Left ventricle myocardium inferior (tissue), 1 donor: ENCODE data around the gene PALLD. TPM values are rescaled to one million over a fixed set of nuclear protein-coding genes. Genes with fewer than 3 reads are reported as not detected.

ENCODE experiments used
- DNase-seq: peaks from one replicate; pipeline ENCODE4 v3.0.0-alpha.2; 2020
- H3K27ac ChIP-seq: fragments of 200-600 bp; replicated peaks from 2 replicates; pipeline ENCODE4 v1.8.0; 2021
- H3K27me3 ChIP-seq: fragments of 200-600 bp; 2 replicates; pipeline ENCODE4 v1.8.0; 2021; ENCODE audit warnings: low read depth
- H3K36me3 ChIP-seq: fragments of 200-600 bp; 2 replicates; pipeline ENCODE4 v1.8.0; 2021
- H3K4me1 ChIP-seq: fragments of 200-600 bp; 2 replicates; pipeline ENCODE4 v1.8.0; 2021
- H3K4me3 ChIP-seq: fragments of 200-600 bp; 2 replicates; pipeline ENCODE4 v1.8.0; 2021; ENCODE audit warnings: mild to moderate bottlenecking, moderate library complexity
- H3K9me3 ChIP-seq: fragments of 200-600 bp; replicated peaks from 2 replicates; pipeline ENCODE4 v1.8.0; 2021
- intact Hi-C: fragments of 100-400 bp; cut with micrococcal nuclease; formaldehyde crosslinking; loops from one replicate; pipeline ENCODE4 v1.11.0; 2022
- total RNA-seq: library from RNA; stranded (reverse); fragmentation: NEBNext Ultra II Directional; extraction: Animal tissue kit (Norgen Biotek cat#: 25700); gene quantifications from one replicate; pipeline ENCODE4 v1.2.1, GENCODE V29; 2021
- TF ChIP-seq, protein P1 (sequence below): fragments of 200-600 bp; IDR thresholded peaks from 2 replicates; pipeline ENCODE4 v1.8.0; 2021; ENCODE audit warnings: antibody characterized with exemption, mild to moderate bottlenecking, borderline replicate concordance
- donor health status: DM: no; HTN: yes; CAD: no; lungs with severe emphysema.

Gene PALLD
- total RNA-seq, 1 donor from 2014 or later: 871 TPM

DNA sequence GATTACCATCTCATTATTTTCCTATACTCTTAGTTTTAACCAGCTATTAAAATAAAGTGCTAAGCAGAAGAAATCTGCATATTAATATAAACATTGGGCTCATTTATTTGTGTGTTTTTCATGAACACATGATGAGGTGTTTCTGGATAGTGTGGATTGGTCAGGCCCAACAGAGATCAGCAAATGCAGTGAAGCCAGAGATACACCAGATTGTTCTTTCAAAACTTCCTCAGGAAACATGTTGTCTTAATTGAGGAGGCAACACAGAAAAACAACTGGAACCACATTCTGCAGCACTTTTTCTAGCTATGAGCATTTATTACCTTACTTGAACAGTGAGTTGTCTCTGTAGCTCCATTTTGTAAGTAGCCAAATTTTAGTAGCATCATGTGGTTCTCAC is 69.9 kb downstream of the PALLD start:
- H3K27me3 ChIP-seq: no peaks in the 10 kb centered on the region
- intact Hi-C loops: no loop called here

DNA sequence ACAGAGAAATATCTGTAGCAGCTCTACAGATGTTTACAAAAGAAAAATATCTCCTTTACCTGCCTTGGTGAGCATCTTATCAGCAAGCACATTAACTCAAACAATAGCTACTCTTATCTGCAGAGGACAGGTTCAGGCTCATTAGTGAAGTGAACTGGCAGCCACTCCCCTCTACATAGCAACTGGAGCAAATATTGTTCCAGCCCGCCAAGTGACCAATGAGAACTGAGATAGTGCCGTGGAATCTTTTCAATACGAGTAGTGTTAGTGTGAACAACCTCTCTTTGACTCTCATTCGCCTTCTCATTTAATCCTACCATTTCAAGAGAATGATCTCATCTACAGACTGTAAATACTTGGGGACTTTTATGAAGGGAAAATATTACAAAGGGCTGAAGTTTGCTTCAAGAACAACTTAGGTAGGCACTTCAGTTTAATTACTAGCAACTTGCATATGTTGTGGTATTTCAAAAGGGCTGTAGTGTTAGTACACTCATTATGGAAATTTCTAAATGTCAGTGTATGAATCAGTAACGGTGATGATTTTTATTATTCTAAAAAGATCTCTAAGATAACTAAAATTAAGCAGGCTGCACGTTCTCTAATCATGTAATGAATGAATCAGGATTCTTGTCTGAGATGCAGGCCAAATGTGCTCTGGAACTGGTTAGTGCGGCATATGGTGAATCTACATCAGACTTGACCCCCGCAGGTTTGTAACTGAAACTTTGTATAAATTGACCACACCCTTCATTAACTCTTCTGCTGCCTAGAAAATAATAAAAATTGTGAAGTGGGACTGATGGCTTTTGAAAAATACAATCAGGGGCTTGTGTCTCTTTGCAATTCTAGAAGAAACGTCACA is 72.4 kb downstream of the PALLD start:
- peak overlapping the region; percentile 59 for H3K27ac ChIP-seq
- peak overlapping the region; percentile 7 for H3K4me3 ChIP-seq
- no peak for DNase-seq
- no peaks in the 10 kb centered on the region for H3K27me3 ChIP-seq
- intact Hi-C loops: no loop called here
- H3K9me3 ChIP-seq: no peaks in the 10 kb centered on the region
- TF ChIP-seq, protein P1, sequence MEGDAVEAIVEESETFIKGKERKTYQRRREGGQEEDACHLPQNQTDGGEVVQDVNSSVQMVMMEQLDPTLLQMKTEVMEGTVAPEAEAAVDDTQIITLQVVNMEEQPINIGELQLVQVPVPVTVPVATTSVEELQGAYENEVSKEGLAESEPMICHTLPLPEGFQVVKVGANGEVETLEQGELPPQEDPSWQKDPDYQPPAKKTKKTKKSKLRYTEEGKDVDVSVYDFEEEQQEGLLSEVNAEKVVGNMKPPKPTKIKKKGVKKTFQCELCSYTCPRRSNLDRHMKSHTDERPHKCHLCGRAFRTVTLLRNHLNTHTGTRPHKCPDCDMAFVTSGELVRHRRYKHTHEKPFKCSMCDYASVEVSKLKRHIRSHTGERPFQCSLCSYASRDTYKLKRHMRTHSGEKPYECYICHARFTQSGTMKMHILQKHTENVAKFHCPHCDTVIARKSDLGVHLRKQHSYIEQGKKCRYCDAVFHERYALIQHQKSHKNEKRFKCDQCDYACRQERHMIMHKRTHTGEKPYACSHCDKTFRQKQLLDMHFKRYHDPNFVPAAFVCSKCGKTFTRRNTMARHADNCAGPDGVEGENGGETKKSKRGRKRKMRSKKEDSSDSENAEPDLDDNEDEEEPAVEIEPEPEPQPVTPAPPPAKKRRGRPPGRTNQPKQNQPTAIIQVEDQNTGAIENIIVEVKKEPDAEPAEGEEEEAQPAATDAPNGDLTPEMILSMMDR: no peak
- no peaks in the 10 kb centered on the region for H3K36me3 ChIP-seq
- H3K4me1 ChIP-seq: peaks cover 58% of the 10 kb centered on the region

More for the DNA sequence above, 69.9 kb downstream of the PALLD start:
- Histone ChIP-seq H3K9me3 (no peaks in the 10 kb centered on the region), H3K4me3 (no peak overlapping the region), H3K36me3 (no peaks in the 10 kb centered on the region), H3K27ac (no peak overlapping the region), H3K4me1 (peaks cover 71% of the 10 kb centered on the region)
- no peak for DNase-seq
- TF ChIP-seq, protein P1: no peak

DNA sequence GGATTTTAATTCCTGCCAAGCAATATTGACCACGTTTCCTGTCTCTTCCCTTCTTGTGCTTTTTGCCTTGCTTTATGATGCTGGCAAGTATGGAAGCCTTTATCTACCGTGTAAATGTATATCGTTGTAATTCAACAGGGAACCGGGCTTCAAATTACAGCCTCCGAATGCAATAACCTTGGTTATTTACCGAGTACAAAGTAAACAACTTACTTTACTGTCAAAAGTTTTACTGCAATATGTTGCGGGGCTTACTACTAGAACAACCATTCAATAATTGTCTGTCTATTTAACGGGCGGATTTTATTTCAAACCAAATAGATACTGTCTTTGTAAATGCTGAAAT is 73.1 kb downstream of the PALLD start:
- H3K27me3 ChIP-seq: no peaks in the 10 kb centered on the region
- intact Hi-C loops: no loop called here
- peak overlapping the region; percentile 59 for H3K27ac ChIP-seq
- H3K4me1 ChIP-seq: peaks cover 55% of the 10 kb centered on the region
- H3K36me3 ChIP-seq: no peaks in the 10 kb centered on the region
- H3K9me3 ChIP-seq: no peaks in the 10 kb centered on the region
- TF ChIP-seq, protein P1: no peak
- no peak for DNase-seq
- peak overlapping the region; percentile 7 for H3K4me3 ChIP-seq

DNA sequence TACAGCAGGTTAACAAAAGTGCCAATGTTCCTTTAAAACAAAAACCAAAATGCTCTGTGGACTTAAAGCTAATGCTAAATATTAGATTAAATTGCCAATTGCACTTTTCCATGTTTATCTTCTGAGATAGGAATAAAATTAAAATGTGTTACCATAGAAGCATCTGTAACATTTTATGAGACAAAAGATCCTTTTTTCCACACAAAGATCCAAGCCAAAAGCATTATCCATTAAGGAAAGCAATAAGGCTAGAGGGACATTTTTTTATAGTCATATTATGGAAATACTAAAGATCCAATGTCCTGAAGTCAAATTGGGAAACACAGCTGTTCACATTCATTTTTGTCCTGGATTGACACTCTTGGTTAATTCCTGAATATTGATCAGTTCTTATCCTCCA is 73.6 kb downstream of the PALLD start:
- intact Hi-C loops: no loop called here
- Histone ChIP-seq H3K27ac (no peak overlapping the region), H3K36me3 (no peaks in the 10 kb centered on the region), H3K27me3 (no peaks in the 10 kb centered on the region), H3K9me3 (no peaks in the 10 kb centered on the region), H3K4me1 (peaks cover 49% of the 10 kb centered on the region), H3K4me3 (no peak overlapping the region)
- DNase-seq: no peak
- TF ChIP-seq, protein P1: no peak

DNA sequence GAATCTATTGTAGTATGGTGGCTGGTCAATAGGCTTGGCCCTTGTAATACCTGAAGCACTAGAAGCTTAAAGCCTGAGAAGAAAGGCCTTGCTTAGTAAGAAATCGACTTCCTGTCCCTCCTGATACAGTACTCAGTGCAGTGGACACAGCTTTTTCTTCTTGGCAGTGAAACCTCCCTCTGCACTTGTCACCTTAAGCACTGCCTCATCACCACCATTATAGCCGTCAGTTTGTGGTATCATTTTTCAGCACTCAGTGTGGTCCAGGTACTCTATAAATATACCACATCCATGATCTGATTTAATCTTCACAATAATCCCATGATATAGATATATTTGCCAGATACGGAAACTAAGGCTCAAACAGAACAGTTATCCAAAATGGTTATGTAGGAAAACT is 75.2 kb downstream of the PALLD start:
- Histone ChIP-seq H3K27me3 (no peaks in the 10 kb centered on the region), H3K4me3 (no peak overlapping the region), H3K27ac (no peak overlapping the region), H3K9me3 (no peaks in the 10 kb centered on the region), H3K4me1 (peaks cover 49% of the 10 kb centered on the region), H3K36me3 (no peaks in the 10 kb centered on the region)
- intact Hi-C loops: no loop called here
- DNase-seq: no peak
- TF ChIP-seq, protein P1: no peak
